HTERT RPE-1 (cell line): ENCODE results near the gene C12orf60.

Source experiments
- in situ Hi-C: fragments of 300-500 bp; cut with MboI; formaldehyde crosslinking; loops from 4 replicates; pipeline ENCODE4 v1.14.3; 2020; ENCODE audit warnings: low sequenced_read_pairs

Gene C12orf60

GRCh38 chr12:14776236-14776961 is 27.1 kb upstream of the C12orf60 start:
- in situ Hi-C loops = no loop called here

DNA sequence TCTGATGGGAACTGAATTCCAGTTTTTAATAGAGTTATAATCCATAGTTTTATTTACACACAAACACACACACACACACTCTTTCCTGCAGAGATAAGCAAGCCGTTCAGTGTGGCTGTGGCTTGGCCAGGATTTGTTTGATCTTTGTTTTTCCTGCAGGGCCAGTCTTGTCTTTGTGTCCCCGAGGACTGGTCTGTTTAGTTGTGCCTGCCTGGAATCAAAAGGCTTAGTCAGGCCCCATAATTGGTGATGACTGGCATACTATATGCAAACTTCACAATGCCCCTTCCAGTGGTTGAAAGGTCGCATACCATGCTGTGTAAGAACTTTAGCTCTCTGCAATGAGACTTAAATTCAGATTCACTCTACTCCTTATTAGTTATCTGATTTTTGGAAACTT is 26.2 kb upstream of the C12orf60 start:
- in situ Hi-C loops = no loop called here

- in situ Hi-C loops = no loop called here
Observed at GRCh38 chr12:14779834-14780233, 23.6 kb upstream of the C12orf60 start.

GRCh38 chr12:14780859-14781258 is 22.6 kb upstream of the C12orf60 start:
- in situ Hi-C loops = no loop called here

DNA sequence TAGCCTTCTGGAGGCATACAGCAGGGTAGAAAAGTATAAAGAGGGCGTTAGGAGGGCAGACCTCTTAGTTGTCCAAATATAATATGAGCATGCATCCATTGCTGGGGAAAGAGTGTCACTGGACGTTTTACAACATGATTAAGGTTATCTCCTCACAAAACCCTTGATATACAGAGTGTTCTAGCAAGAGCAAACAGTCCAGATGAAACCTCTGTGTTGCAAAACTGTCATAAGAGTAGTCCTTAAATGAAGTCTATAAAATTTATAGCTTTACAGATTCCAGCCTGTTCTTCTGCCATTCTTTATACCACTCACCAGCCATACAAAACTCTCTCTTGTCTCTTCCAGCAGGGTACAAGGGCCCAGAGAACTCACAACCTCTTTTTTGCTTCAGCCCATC is 21.9 kb upstream of the C12orf60 start:
- in situ Hi-C loops = no loop called here

GRCh38 chr12:14782756-14783155 is 20.7 kb upstream of the C12orf60 start:
- in situ Hi-C loops = no loop called here

DNA sequence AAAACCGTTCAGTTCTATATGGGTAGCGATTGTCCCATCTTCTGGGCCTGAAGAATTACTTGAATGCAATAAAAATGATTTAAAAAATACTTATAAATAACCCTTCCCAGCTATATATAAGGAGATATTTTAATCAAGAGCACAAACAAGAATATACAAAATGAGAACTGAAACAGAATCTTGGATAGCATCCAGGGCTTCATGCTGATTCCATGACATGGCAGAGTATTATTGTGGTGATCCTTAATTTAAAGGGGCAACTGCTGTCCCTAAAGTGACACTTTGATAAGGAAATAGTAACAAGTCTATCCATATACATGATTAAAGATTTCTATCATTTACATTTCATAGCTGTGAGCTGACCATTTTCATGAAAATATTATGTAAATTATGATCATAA is 19.0 kb upstream of the C12orf60 start:
- in situ Hi-C loops = no loop called here

DNA sequence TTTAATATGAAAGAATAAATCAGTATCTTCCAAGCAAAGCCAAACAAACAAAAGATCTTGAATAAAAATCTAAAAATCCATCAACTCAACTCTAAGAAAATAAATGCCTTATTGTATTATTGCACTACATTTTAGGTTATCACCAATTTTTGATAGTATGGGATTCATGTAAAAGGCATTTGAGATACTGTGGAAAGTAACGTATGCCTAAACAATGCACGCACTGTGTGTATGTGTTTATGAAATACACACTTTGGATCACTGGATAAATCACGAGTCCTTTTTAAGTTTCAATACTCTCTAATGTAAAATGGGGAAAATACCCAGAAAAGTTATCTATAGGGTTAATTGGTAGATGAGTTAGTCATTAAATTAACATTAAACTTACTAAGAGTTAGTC is 17.9 kb upstream of the C12orf60 start:
- in situ Hi-C loops = no loop called here

DNA sequence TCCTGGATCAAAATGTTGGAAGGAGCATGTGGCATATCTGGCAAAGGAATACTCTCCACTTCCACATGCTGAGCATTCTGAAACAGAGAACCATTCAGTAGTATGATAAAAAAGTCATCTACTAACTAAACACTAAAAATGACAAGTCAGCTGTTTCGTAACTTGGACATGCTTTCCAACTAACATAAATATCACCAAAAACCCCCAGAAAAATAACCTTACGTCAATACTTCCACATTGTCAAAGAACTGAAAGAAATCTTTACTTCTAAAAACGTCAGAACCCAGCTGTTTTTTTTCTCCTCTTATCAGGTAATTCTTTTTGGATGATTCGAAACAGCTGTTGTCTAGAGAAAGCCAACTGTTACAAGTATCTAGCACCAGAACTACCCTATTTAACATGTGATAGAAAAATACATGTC is 8.4 kb upstream of the C12orf60 start:
- in situ Hi-C loops = no loop called here

DNA sequence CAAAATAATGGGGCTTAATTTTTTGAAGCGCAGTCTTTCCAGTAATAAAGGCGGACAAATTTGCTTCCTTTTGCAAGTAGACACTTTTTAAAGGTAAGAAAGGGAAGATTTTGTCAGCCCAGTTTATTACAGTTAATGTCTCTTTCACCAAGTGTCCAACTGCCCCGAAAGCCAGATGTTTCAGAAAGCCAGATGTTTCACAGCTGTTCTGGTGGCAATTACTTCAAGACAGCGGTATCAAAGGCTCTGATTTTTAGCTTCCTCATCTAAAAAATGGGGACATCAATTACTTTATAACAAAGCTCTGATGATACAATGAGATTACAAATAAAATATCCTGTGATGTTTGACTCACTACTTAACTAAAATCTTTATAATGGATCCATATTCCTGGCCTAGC is 1.2 kb upstream of the C12orf60 start:
- in situ Hi-C loops = no loop called here

DNA sequence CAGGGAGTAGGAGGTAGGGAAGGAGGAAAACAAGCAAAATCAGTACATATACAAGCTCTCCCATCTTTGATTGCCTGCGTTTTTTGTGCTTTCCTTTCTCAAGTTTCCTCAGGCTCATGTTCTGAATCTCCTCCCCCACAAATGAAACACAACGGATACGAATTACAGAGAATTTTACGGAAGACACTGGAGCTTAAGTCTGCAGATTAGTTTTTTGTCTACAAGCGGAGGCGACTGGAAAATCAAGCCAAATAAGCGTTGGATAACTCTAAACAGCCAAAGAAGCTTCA is 804 bp upstream of the C12orf60 start:
- in situ Hi-C loops = no loop called here

- in situ Hi-C loops = no loop called here
Observed at GRCh38 chr12:14803830-14804160, 325 bp downstream of the C12orf60 start.

- in situ Hi-C loops = no loop called here
Observed at GRCh38 chr12:14810167-14810952, 6.9 kb downstream of the C12orf60 start.

DNA sequence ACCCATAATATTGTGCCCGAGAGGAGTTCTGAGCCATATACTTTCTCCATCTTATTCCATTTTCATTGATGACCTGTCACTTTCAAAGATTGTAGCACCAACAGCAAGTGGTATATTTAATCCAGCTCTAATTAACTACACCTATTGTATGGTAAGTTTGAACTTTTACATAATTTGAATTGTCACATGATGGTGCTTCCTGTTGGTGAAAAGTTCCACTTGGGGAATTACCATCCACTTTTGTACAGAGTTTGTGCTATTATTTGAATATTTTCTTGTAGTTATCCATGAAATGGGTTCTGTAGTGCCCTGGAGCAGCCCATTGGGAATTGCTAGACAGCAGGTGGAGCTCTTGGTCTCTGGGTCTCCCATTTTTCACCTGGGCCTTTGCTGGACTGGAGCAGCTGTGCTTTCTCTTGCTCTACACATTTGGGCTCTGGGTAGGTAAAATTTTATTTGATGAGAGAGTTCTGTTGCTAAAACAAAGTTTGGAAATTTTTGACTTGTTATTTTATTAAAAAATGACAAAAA is 7.5 kb downstream of the C12orf60 start:
- in situ Hi-C loops = no loop called here

DNA sequence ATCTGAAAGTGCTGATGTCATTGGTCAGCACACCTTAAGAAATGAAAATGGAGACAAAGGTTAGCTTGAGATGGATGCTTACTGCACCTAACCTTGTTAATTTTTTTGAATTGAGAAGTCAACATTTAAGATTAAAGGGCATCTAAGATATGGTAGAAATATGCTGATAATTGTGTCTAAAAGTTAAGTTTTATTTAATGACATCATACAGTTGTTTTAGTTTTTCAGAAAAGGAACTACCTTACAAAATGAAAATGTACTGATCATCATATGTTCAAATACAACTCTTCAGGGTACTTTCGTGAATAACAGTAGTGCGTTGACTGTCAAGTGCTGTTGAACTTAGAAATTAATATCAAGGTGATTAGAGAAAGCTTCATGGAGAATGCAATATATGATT is 8.0 kb downstream of the C12orf60 start:
- in situ Hi-C loops = no loop called here

- in situ Hi-C loops = no loop called here
Observed at GRCh38 chr12:14814014-14814413, 10.5 kb downstream of the C12orf60 start, which contains the start of gene SMCO3. SMCO3 (minus strand) TSS chr12:14814182; CDS start chr12:14806680, 7,502 bp downstream.

DNA sequence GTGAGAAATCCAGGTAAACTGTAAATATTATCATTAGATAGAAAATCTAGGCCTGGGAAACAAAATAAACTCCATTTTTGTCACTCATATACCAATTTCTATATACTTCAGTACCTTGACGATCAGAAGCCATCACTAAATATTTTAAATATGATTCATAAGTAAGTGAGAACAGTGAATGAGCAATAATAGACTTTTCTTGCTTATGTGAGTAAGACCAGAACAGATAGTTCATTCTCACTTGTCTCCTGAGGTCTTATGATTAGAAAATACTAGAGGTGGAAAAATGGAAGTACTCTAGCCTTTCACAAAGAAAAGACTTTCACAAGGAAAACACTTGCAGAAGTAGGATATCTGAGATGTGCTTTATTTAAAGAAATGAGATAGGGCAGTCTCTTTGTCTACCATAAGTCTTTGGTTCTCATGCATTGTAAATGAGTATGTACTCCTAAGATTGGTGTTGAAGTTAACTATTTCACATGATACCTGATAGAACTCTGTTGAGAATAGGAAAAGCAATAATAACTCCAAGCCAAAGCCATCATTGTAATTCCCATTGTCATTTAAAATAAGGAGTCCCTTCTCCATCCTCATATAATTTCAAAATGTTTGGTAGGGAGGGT is 20.7 kb downstream of the C12orf60 start:
- in situ Hi-C loops = no loop called here

DNA sequence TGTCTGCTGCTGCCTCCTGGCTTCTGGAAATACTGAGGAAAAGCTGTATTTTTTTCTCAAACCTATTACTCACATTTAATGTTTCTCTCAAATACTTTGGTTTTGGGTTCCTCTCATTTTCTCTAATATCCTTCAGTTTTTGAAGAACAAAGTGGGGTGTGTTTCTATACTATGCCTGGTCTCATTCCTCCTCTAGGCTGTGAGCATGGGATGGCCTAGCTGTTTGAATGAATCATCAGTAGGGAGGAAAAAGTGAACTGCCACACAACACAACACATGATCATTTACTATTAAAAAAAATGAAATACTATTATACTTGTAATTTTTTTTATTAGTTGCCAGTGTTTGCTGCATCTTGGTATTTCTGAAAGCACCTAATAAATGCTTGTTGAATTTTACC is 21.8 kb downstream of the C12orf60 start:
- in situ Hi-C loops = no loop called here

- in situ Hi-C loops = no loop called here
Observed at GRCh38 chr12:14826491-14826890, 23.0 kb downstream of the C12orf60 start.

DNA sequence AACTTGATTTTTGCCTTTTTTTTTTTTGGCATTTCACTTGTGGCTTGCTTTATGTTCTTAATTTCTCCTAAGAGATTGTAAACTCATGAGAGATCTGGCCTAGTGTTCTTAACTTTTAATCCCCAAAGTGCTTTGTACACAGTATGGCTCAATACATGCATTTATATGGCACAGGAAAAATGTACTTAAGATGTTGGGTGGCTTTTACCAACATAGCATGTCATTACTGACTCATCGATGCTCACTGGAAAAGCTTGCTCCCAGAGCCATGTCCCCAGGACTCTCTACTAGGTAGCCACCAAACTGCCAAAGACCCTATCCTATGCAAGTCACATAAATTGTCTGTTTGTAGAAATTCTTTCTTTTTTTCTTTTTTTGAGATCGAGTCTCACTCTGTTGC is 23.6 kb downstream of the C12orf60 start:
- in situ Hi-C loops = no loop called here

GRCh38 chr12:14828892-14829291 is 25.4 kb downstream of the C12orf60 start:
- in situ Hi-C loops = no loop called here

DNA sequence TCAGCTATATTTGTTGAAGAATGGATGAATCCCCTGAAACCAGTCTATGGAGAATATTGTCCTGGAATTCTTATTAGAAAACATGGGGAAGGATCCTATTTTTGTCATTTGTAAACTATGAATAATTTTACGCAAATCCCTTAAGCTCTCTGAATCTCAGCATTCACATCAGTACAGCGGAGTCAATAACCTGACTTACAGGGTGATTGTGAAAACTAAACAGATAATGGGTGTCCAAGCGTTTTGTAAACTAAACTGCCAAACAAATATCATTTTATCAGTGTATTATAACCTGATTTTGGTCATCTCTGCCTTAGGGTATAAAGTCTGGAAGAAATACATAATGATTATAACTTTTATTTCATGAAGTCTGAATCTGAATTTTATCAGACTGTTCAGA is 29.9 kb downstream of the C12orf60 start:
- in situ Hi-C loops = no loop called here
